Dermis microvascular lymphatic vessel endothelial cell (primary cell): ENCODE data around the gene POMT1. TPM values are rescaled to one million over a fixed set of nuclear protein-coding genes. Genes with fewer than 3 reads are reported as not detected.

Source experiments
- DNase-seq, 2 donors: peaks; one replicate each; pipeline versions ENCODE4 v3.0.0 to v3.0.0-alpha.2; 2010; ENCODE audit warnings: low read depth in 2 of 2
- total RNA-seq: library from RNA; depleted of rRNA; stranded (reverse); fragments of >200 nt; gene quantifications from 2 replicates; pipeline ENCODE4 v1.2.1, GENCODE V29; 2014

Gene POMT1
- total RNA-seq, 1 donor from 2014 or later = 21.1 TPM

GRCh38 chr9:131554087-131554842 is 51.5 kb downstream of the POMT1 start:
- no peak for DNase-seq

- DNase-seq = no peak
Observed at GRCh38 chr9:131554843-131555351, 52.2 kb downstream of the POMT1 start.

- DNase-seq = no peak
Observed at GRCh38 chr9:131555841-131556673, 53.3 kb downstream of the POMT1 start.

GRCh38 chr9:131557855-131558548 is 55.3 kb downstream of the POMT1 start:
- DNase-seq = no peak

GRCh38 chr9:131559421-131560000 is 56.8 kb downstream of the POMT1 start:
- no peak for DNase-seq

GRCh38 chr9:131562032-131562959 is 59.6 kb downstream of the POMT1 start:
- DNase-seq = no peak

- no peak for DNase-seq
Observed at GRCh38 chr9:131565369-131565768, 62.7 kb downstream of the POMT1 start.

- DNase-seq = no peak
Observed at GRCh38 chr9:131566158-131566557, 63.4 kb downstream of the POMT1 start.

- DNase-seq = no peak
Observed at GRCh38 chr9:131567910-131568309, 65.2 kb downstream of the POMT1 start.

Other genes starting within 250 kb of the POMT1 start
- gene FAM78A, start 226.4 kb upstream of the POMT1 start, total RNA-seq = 3.3 and 4.0 TPM in 2 replicates
- gene PLPP7, start 213.2 kb upstream of the POMT1 start, total RNA-seq = 1.9 and 2.3 TPM in 2 replicates
- gene PRRC2B, start 108.8 kb upstream of the POMT1 start, total RNA-seq = 31.1 and 55.5 TPM in 2 replicates
- 14.0 and 20.6 TPM in 2 replicates for gene UCK1, start 28.3 kb downstream of the POMT1 start, total RNA-seq
- not detected in 2 replicates for gene PRRT1B, start 42.6 kb downstream of the POMT1 start, total RNA-seq
- 32.9 and 41.3 TPM in 2 replicates for gene RAPGEF1, start 237.2 kb downstream of the POMT1 start, total RNA-seq